SK-N-SH (cell line): ENCODE data around the gene GOLGA6C. TPM values are rescaled to one million over a fixed set of nuclear protein-coding genes. Genes with fewer than 3 reads are reported as not detected.
"Not testable (repeated sequence)": the region's sequence is repeated elsewhere in the genome, so short reads cannot be mapped to it uniquely, and the experiment has no call there.

Experiments
- CTCF ChIA-PET: fragments of 300-600, 350-600 bp; formaldehyde crosslinking; extraction: SDS; loops from one replicate; lab custom pipeline; 2021; lab: Yijun Ruan, JAX
- POLR2A ChIA-PET: fragments of 350-600 bp; sonication (Branson Sonifier 250); formaldehyde crosslinking; extraction: SDS; loops from one replicate; lab custom pipeline; 2020; ENCODE audit warnings: antibody characterized with exemption, inconsistent platforms; lab: Yijun Ruan, JAX
- DNase-seq: peaks from one replicate; pipeline ENCODE4 v3.0.0; 2012
- H2AFZ ChIP-seq: fragments of 200-600 bp; sonication (generic); 2 replicates; pipeline ENCODE4 v1.8.1; 2016; ENCODE audit warnings: antibody characterized with exemption, mild to moderate bottlenecking, low read depth
- H3F3A ChIP-seq: fragments of 200-600 bp; sonication (generic); replicated peaks from 2 replicates; pipeline ENCODE3; 2016; ENCODE audit warnings: antibody characterized with exemption, mild to moderate bottlenecking; ENCODE audit not compliant: insufficient read depth
- H3K27ac ChIP-seq, 2 experiments: fragments of 200-500 bp in 1 of 2; fragments of 200-600 bp in 1 of 2; sonication (Bioruptor generic) in 1 of 2; sonication (generic), shearing (Covaris generic) in 1 of 2; 2 replicates each; pipeline versions ENCODE4 v1.5.1 to v1.6.1; 2014 to 2016; ENCODE audit warnings: low read depth in 2 of 2, inconsistent platforms in 1 of 2, low read length in 1 of 2, mild to moderate bottlenecking in 1 of 2, mixed read lengths in 1 of 2
- H3K27me3 ChIP-seq: fragments of 200-600 bp; sonication (generic), shearing (Covaris generic); 2 replicates; pipeline ENCODE4 v1.6.1; 2016; ENCODE audit warnings: mixed run types; ENCODE audit not compliant: insufficient read depth
- H3K36me3 ChIP-seq, 2 experiments: fragments of 200-500 bp in 1 of 2; fragments of 200-600 bp in 1 of 2; sonication (Bioruptor generic) in 1 of 2; sonication (generic) in 1 of 2; replicated peaks in 1 of 2; 2 replicates each; pipeline versions ENCODE3 to v1.5.1; 2014 to 2016; ENCODE audit warnings: low read length in 1 of 2, mild to moderate bottlenecking in 1 of 2; ENCODE audit not compliant: insufficient read depth in 2 of 2, control insufficient read depth in 1 of 2
- H3K4me1 ChIP-seq, 2 experiments: fragments of 200-500 bp in 1 of 2; fragments of 200-600 bp in 1 of 2; sonication (Bioruptor generic) in 1 of 2; sonication (generic), shearing (Covaris generic) in 1 of 2; 2 replicates each; pipeline versions ENCODE4 v1.5.1 to v1.6.1; 2014 to 2016; ENCODE audit warnings: low read depth in 1 of 2, low read length in 1 of 2, mixed run types in 1 of 2; ENCODE audit not compliant: insufficient read depth in 2 of 2, control insufficient read depth in 1 of 2
- H3K4me2 ChIP-seq: fragments of 200-600 bp; sonication (generic), shearing (Covaris generic); 2 replicates; pipeline ENCODE4 v1.6.1; 2017; ENCODE audit warnings: mixed run types
- H3K4me3 ChIP-seq, 2 experiments: fragments of 200-500 bp in 1 of 2; fragments of 200-600 bp in 1 of 2; sonication (Bioruptor generic) in 1 of 2; sonication (generic), shearing (Covaris generic) in 1 of 2; 2 replicates each; pipeline versions ENCODE4 v1.5.1 to v1.8.1; 2014 to 2016; ENCODE audit warnings: low read depth in 2 of 2, inconsistent platforms in 1 of 2, low read length in 1 of 2, mild to moderate bottlenecking in 1 of 2, mixed read lengths in 1 of 2, moderate library complexity in 1 of 2
- H3K79me2 ChIP-seq: fragments of 200-600 bp; sonication (generic); 2 replicates; pipeline ENCODE4 v1.8.1; 2017; ENCODE audit warnings: mild to moderate bottlenecking; ENCODE audit not compliant: insufficient read depth
- H3K9ac ChIP-seq: fragments of 200-600 bp; sonication (generic); 2 replicates; pipeline ENCODE4 v1.6.1; 2017; ENCODE audit warnings: mixed run types
- H3K9me2 ChIP-seq: fragments of 200-600 bp; sonication (generic); 2 replicates; pipeline ENCODE4 v1.6.1; 2017; ENCODE audit warnings: mixed run types
- H3K9me3 ChIP-seq: fragments of 200-600 bp; sonication (generic); 2 replicates; pipeline ENCODE4 v1.6.1; 2017; ENCODE audit warnings: mixed run types, mild to moderate bottlenecking, moderate library complexity
- H4K20me1 ChIP-seq: fragments of 200-600 bp; sonication (generic); 2 replicates; pipeline ENCODE4 v1.6.1; 2017; ENCODE audit warnings: mild to moderate bottlenecking, mixed run types; ENCODE audit not compliant: insufficient read depth
- WGBS: methylation state at CpG from one replicate; pipeline ENCODE4 v1.1.6; 2017; ENCODE audit warnings: low lambda C conversion rate; 5-methylcytosine and 5-hydroxymethylcytosine counted together
- polyA plus RNA-seq, 3 experiments: library from polyadenylated mRNA; depleted of rRNA; stranded (reverse); fragments of >200 nt; gene quantifications; 2 replicates each; pipeline ENCODE4 v1.2.3, GENCODE V29; 2012

GOLGA6C gene
- polyA plus RNA-seq, 1 of the 3 experiments (the other 2 are of a cell fraction), result not detected

DNA sequence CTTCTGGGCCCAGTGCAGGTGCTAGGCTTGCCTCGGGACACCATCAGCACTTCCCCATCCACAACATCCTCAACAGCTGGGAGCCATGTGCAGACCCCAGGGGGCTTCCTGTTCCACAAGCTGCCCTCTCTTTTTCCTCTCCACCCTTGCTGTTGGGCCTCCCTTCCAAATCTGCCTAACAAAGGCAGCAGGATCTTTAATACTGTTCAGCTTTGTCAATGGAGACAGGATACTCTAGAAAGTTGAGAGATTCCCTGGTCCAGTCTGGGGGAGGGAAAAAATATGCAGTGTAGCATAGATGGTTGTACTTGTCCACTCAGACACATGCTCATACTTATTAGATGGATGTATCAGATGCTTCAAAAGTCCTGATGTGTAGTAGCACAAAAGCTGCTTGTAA lies 20.4 kb downstream of the GOLGA6C start:
- H3K79me2 ChIP-seq, H3K4me2 ChIP-seq, DNase-seq, H3K9me2 ChIP-seq, H3F3A ChIP-seq, H3K9me3 ChIP-seq, H2AFZ ChIP-seq, POLR2A ChIA-PET, CTCF ChIA-PET, H3K27ac ChIP-seq, H3K27me3 ChIP-seq, H3K9ac ChIP-seq, H4K20me1 ChIP-seq, H3K36me3 ChIP-seq, H3K4me3 ChIP-seq, H3K4me1 ChIP-seq: not testable (repeated sequence)
- WGBS, result 73% methylated on average over 1 of the region's 1 CpG

DNA sequence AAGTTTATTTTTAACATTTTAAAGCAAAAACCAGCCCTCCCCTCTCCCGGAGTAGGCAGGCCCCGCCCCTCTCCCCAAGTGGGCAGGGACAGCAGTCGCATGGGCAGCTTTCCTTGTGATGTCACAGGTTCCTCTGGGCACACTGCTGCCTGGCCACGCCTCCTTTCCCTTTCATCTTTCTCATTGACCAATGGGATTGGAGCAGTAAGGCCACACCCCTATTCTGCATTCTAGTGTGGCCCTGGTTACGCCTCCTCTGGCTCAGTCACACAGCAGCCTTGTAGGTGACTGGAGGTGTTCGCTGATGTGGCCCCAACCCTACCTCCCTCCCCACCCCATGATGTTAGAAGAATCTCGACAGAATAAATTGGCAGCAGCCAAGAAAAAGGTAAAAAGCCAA lies 24.4 kb downstream of the GOLGA6C start, which contains the start of gene GOLGA6D:
Gene GOLGA6D (plus strand): TSS at position 264 of the 400 bp plus-strand sequence. CDS start 41 bp downstream, at position 305.
- H2AFZ ChIP-seq, result not testable (repeated sequence)
- no CpG with 5 or more reads among the region's 7 CpGs for WGBS

DNA sequence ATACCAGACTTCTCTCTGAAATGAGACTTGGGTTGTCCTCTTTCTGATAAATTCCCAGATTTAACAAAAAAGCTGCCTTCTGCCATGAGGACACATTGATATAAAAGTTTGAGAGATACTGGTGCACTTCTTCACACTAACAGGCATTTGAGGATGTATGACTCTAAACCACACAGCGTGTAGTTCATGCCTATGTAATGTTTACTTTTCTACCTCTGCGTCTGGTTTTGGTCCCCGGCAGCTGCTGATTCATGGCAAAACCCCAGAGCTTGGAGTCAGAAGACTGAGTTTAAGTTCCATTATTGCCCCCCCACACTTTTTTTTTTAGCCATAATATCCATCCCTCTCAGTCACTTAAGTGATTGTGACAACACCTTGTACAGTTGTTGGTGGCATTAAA lies 26.0 kb downstream of the GOLGA6C start:
- CTCF ChIA-PET, H3F3A ChIP-seq, H3K79me2 ChIP-seq, H2AFZ ChIP-seq, H3K36me3 ChIP-seq, H3K9ac ChIP-seq, H3K9me2 ChIP-seq, H4K20me1 ChIP-seq, POLR2A ChIA-PET, H3K4me3 ChIP-seq, H3K4me1 ChIP-seq, H3K9me3 ChIP-seq, H3K4me2 ChIP-seq, H3K27ac ChIP-seq, DNase-seq, H3K27me3 ChIP-seq: not testable (repeated sequence)
- WGBS, result no CpG with 5 or more reads among the region's 3 CpGs

More for the DNA sequence above, 24.4 kb downstream of the GOLGA6C start, which contains the start of gene GOLGA6D:
- H3K4me1 ChIP-seq, H3K36me3 ChIP-seq, H3K27me3 ChIP-seq, H3K4me2 ChIP-seq, POLR2A ChIA-PET, H3K9me2 ChIP-seq, DNase-seq, H3K9me3 ChIP-seq, H3K79me2 ChIP-seq, H4K20me1 ChIP-seq, CTCF ChIA-PET, H3K4me3 ChIP-seq, H3K9ac ChIP-seq, H3K27ac ChIP-seq, H3F3A ChIP-seq: not testable (repeated sequence)

DNA sequence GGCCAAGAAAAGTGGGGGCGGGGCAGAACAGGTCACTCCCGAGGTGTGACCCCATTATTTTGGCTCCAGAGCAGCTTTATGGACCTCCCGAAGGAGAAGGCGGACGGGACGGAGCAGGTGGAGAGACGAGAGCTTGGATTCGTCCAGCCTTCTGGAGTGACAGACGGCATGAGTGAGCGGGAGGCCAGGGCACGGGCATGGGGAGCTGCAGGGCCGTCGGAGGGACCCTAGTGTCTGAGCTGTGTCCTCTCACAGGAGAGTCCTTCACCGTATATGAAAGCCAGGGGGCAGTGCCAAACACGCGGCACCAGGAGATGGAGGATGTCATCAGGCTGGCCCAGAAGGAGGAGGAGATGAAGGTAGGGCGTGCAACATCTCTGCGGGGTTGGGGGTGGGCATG lies 35.5 kb downstream of the GOLGA6C start:
- H3K36me3 ChIP-seq, H3K9me3 ChIP-seq, H3K9me2 ChIP-seq, H3K9ac ChIP-seq, H4K20me1 ChIP-seq, DNase-seq, H3K4me2 ChIP-seq, H3F3A ChIP-seq, H3K27me3 ChIP-seq, H3K79me2 ChIP-seq, H3K4me3 ChIP-seq, CTCF ChIA-PET, POLR2A ChIA-PET, H3K27ac ChIP-seq, H2AFZ ChIP-seq, H3K4me1 ChIP-seq: not testable (repeated sequence)
- WGBS, result no CpG with 5 or more reads among the region's 18 CpGs

DNA sequence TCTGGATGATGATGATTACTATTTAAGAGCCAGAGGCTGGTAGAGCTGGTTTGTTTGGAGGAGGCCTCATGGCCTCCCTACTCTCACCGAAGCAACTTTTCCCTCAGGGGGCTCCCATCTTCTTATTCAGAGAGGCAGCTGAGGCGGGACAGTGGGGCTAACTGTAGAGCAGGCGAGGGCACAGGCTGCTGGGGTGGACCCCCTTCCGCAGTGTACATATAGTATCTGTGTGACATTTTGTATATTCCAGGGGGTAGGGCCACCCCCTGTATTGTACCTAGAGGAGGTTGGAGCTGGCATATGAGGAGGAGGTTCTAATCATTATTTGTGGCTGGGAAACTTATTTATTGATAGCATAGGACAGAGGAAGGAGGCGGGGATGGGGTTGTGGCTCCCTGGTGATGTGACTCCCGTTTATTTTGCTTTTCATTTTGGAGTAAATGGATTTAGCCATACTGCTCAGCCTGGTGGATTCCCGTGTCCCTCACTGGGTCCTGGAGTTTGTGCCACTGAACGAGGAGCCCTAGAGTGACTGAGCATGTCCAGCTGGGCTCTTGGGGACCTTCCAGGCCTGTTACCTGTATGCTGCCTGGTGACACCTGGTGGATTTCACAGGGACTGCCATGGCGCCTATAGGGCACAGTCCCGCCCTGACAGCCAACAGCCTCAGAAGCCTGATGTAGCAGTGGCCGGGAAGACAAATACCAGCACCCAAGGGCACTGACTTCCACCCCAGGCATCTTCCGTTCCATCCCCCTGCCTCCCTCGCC lies 40.6 kb downstream of the GOLGA6C start:
- WGBS, result 55% methylated on average over 9 of the region's 13 CpGs
- H3K9ac ChIP-seq, H2AFZ ChIP-seq, H3K79me2 ChIP-seq, H4K20me1 ChIP-seq, H3F3A ChIP-seq, H3K27ac ChIP-seq, H3K36me3 ChIP-seq, H3K4me2 ChIP-seq, H3K9me2 ChIP-seq, H3K9me3 ChIP-seq, H3K27me3 ChIP-seq, POLR2A ChIA-PET, H3K4me1 ChIP-seq, DNase-seq, H3K4me3 ChIP-seq: not testable (repeated sequence)
- CTCF ChIA-PET, result interaction anchor here (1.7 kb wide), 1 partner anchor 1245 kb away, joined by 3 read pairs; no protein-coding TSS in a partner anchor
